IMR-90 (cell line): ENCODE measurements around the gene SPAG16. TPM values are rescaled to one million over a fixed set of nuclear protein-coding genes. Genes with fewer than 3 reads are reported as not detected.

Experiments
- ATAC-seq: fragments of 200-7000 bp; cut with Tn5 transposase; 2 replicates; pipeline ENCODE4 v1.9.1; 2020; ENCODE audit warnings: low read depth, mild to moderate bottlenecking, moderate library complexity
- BruUV-seq: library from RNA; stranded (reverse); fragments of 400-500 nt; replicated peaks from 2 replicates; lab custom pipeline; 2021; lab: Mats Ljungman, UMichigan
- CTCF ChIA-PET: fragments of 300-600 bp; formaldehyde crosslinking; extraction: SDS; loops from one replicate; lab custom pipeline; 2021; ENCODE audit warnings: antibody characterized with exemption; lab: Yijun Ruan, JAX
- POLR2A ChIA-PET: fragments of 300-600 bp; sonication (Branson Sonifier 250); formaldehyde crosslinking; loops from one replicate; lab custom pipeline; 2022; ENCODE audit warnings: antibody characterized with exemption; ENCODE audit not compliant: unreplicated experiment; lab: Charles Lee
- DNase-seq: peaks from one replicate; pipeline ENCODE4 v3.0.0; 2013
- H2AFZ ChIP-seq: replicated peaks from 2 replicates; pipeline ENCODE3; 2013; ENCODE audit warnings: low read length, mild to moderate bottlenecking; ENCODE audit not compliant: poor library complexity
- H2AK5ac ChIP-seq: 2 replicates; pipeline ENCODE4 v1.6.1; 2013; ENCODE audit warnings: low read depth, low read length, inconsistent platforms
- H2AK9ac ChIP-seq: replicated peaks from 2 replicates; pipeline ENCODE3; 2013; ENCODE audit warnings: mild to moderate bottlenecking, low read depth, low read length, moderate library complexity; ENCODE audit not compliant: poor library complexity
- H2BK120ac ChIP-seq: 2 replicates; pipeline ENCODE4 v1.6.1; 2013; ENCODE audit warnings: low read depth, low read length, inconsistent platforms
- H2BK15ac ChIP-seq: 3 replicates; pipeline ENCODE4 v1.6.1; 2013; ENCODE audit warnings: low read depth, low read length, inconsistent platforms
- H2BK20ac ChIP-seq: 2 replicates; pipeline ENCODE4 v1.6.1; 2013; ENCODE audit warnings: low read depth, mild to moderate bottlenecking, inconsistent platforms, low read length, moderate library complexity
- H2BK5ac ChIP-seq: 2 replicates; pipeline ENCODE4 v1.6.1; 2013; ENCODE audit warnings: mild to moderate bottlenecking, low read depth, low read length, inconsistent platforms; ENCODE audit not compliant: poor library complexity, severe bottlenecking
- H3K14ac ChIP-seq: replicated peaks from 2 replicates; pipeline ENCODE4 v1.6.1; 2013; ENCODE audit warnings: low read depth, low read length, inconsistent platforms
- H3K18ac ChIP-seq: 2 replicates; pipeline ENCODE4 v1.6.1; 2013; ENCODE audit warnings: low read depth, low read length, control low read depth
- H3K23ac ChIP-seq: 2 replicates; pipeline ENCODE4 v1.6.1; 2013; ENCODE audit warnings: low read depth, low read length, inconsistent platforms
- H3K27ac ChIP-seq: 2 replicates; pipeline ENCODE4 v1.5.1; 2013; ENCODE audit warnings: mild to moderate bottlenecking, control low read depth, low read length; ENCODE audit not compliant: insufficient read depth
- H3K27me3 ChIP-seq: 2 replicates; pipeline ENCODE4 v1.6.1; 2013; ENCODE audit warnings: low read length; ENCODE audit not compliant: control insufficient read depth, insufficient read depth
- H3K36me3 ChIP-seq: 2 replicates; pipeline ENCODE4 v1.6.1; 2013; ENCODE audit warnings: low read length, mixed read lengths; ENCODE audit not compliant: control insufficient read depth, insufficient read depth
- H3K4ac ChIP-seq: 2 replicates; pipeline ENCODE4 v1.6.1; 2013; ENCODE audit warnings: low read depth, low read length, inconsistent platforms
- H3K4me1 ChIP-seq: 2 replicates; pipeline ENCODE4 v1.6.1; 2013; ENCODE audit warnings: low read length, mixed read lengths; ENCODE audit not compliant: control insufficient read depth, insufficient read depth
- H3K4me2 ChIP-seq: 2 replicates; pipeline ENCODE4 v1.6.1; 2013; ENCODE audit warnings: low read depth, mild to moderate bottlenecking, control low read depth, low read length, moderate library complexity
- H3K4me3 ChIP-seq: 2 replicates; pipeline ENCODE4 v1.5.1; 2013; ENCODE audit warnings: low read depth, mild to moderate bottlenecking, control low read depth, low read length, moderate library complexity; ENCODE audit not compliant: insufficient read depth
- H3K56ac ChIP-seq: 2 replicates; pipeline ENCODE4 v1.6.1; 2013; ENCODE audit warnings: low read length, inconsistent platforms; ENCODE audit not compliant: insufficient read depth; ENCODE audit errors: extremely low read depth
- H3K79me1 ChIP-seq, 2 experiments: 2 replicates each; pipeline ENCODE4 v1.6.1; 2013; ENCODE audit warnings: low read length in 2 of 2, inconsistent platforms in 1 of 2, low read depth in 1 of 2
- H3K9ac ChIP-seq: 2 replicates; pipeline ENCODE4 v1.6.1; 2013; ENCODE audit warnings: low read depth, low read length, control low read depth
- H3K9me1 ChIP-seq: 2 replicates; pipeline ENCODE4 v1.6.1; 2013; ENCODE audit warnings: low read length, inconsistent platforms; ENCODE audit not compliant: insufficient read depth
- H3K9me3 ChIP-seq: 2 replicates; pipeline ENCODE4 v1.6.1; 2013; ENCODE audit warnings: low read length; ENCODE audit not compliant: control insufficient read depth, insufficient read depth
- H4K20me1 ChIP-seq: 2 replicates; pipeline ENCODE4 v1.6.1; 2013; ENCODE audit warnings: low read length, inconsistent platforms; ENCODE audit not compliant: insufficient read depth
- H4K5ac ChIP-seq: 2 replicates; pipeline ENCODE4 v1.6.1; 2013; ENCODE audit warnings: mild to moderate bottlenecking, low read depth, low read length, control low read depth
- H4K8ac ChIP-seq, 2 experiments: 2 replicates each; pipeline ENCODE4 v1.6.1; 2013; ENCODE audit warnings: low read depth in 2 of 2, low read length in 2 of 2, control low read depth in 1 of 2, inconsistent platforms in 1 of 2
- H4K91ac ChIP-seq: 2 replicates; pipeline ENCODE4 v1.6.1; 2013; ENCODE audit warnings: low read depth, low read length, inconsistent platforms; ENCODE audit not compliant: insufficient read depth
- BHLHE40 ChIP-seq: fragments of 150-350 bp; IDR thresholded peaks from 2 replicates; pipeline ENCODE4 v1.6.1; 2016; ENCODE audit warnings: mild to moderate bottlenecking, low read depth, low read length
- CEBPB ChIP-seq: IDR thresholded peaks from 2 replicates; pipeline ENCODE4 v1.6.1; 2012; ENCODE audit warnings: low read depth, low read length, improper control_type of control experiment
- CHD1 ChIP-seq: IDR thresholded peaks from 2 replicates; pipeline ENCODE4 v1.6.1; 2012; ENCODE audit warnings: low read depth, low read length, improper control_type of control experiment
- ELK1 ChIP-seq: fragments of 150-350 bp; IDR thresholded peaks from 2 replicates; pipeline ENCODE4 v1.6.1; 2016; ENCODE audit warnings: low read depth, mild to moderate bottlenecking, low read length, moderate library complexity, borderline replicate concordance
- FOS ChIP-seq: fragments of 150-350 bp; IDR thresholded peaks from 2 replicates; pipeline ENCODE4 v1.6.1; 2016; ENCODE audit warnings: low read depth, low read length
- MAFK ChIP-seq: IDR thresholded peaks from 2 replicates; pipeline ENCODE4 v1.6.1; 2012; ENCODE audit warnings: low read depth, low read length, improper control_type of control experiment
- MAZ ChIP-seq: IDR thresholded peaks from 2 replicates; pipeline ENCODE4 v1.6.1; 2012; ENCODE audit warnings: low read depth, mild to moderate bottlenecking, low read length, improper control_type of control experiment, moderate library complexity, borderline replicate concordance
- MXI1 ChIP-seq: IDR thresholded peaks from 2 replicates; pipeline ENCODE4 v1.6.1; 2012; ENCODE audit warnings: low read depth, mild to moderate bottlenecking, low read length, moderate library complexity, borderline replicate concordance
- NFE2L2 ChIP-seq: fragments of 150-350 bp; IDR thresholded peaks from 2 replicates; pipeline ENCODE4 v1.6.1; 2016; ENCODE audit warnings: low read depth, mild to moderate bottlenecking, low read length
- POLR2A ChIP-seq: IDR thresholded peaks from 2 replicates; pipeline ENCODE4 v1.6.1; 2012; ENCODE audit warnings: mild to moderate bottlenecking, low read depth, low read length
- RAD21 ChIP-seq: IDR thresholded peaks from 2 replicates; pipeline ENCODE4 v1.6.1; 2012; ENCODE audit warnings: low read length, improper control_type of control experiment
- RCOR1 ChIP-seq: IDR thresholded peaks from 2 replicates; pipeline ENCODE4 v1.6.1; 2012; ENCODE audit warnings: mild to moderate bottlenecking, low read length, improper control_type of control experiment; ENCODE audit not compliant: insufficient replicate concordance
- RFX5 ChIP-seq: IDR thresholded peaks from 2 replicates; pipeline ENCODE4 v1.8.0; 2012; ENCODE audit warnings: low read depth, mild to moderate bottlenecking, low read length, moderate library complexity
- SMC3 ChIP-seq: fragments of 150-350 bp; IDR thresholded peaks from 2 replicates; pipeline ENCODE4 v1.6.1; 2016; ENCODE audit warnings: low read depth, mild to moderate bottlenecking, antibody characterized with exemption, low read length, moderate library complexity
- USF2 ChIP-seq: fragments of 150-350 bp; IDR thresholded peaks from 2 replicates; pipeline ENCODE4 v1.6.1; 2017; ENCODE audit warnings: mild to moderate bottlenecking, antibody characterized with exemption, low read length, low read depth
- WGBS, 2 experiments: methylation state at CpG; one replicate each; pipeline versions ENCODE4 v1.1.5 to v1.1.7; 2013; ENCODE audit warnings: missing lambda C conversion rate in 2 of 2; ENCODE audit not compliant: insufficient read length in 1 of 2; ENCODE audit errors: extremely low coverage in 2 of 2; 5-methylcytosine and 5-hydroxymethylcytosine counted together
- dilution Hi-C: fragments of 300-500 bp; cut with HindIII; formaldehyde crosslinking; loops from one replicate; pipeline ENCODE4 v1.14.3; 2018; ENCODE audit warnings: low sequenced_read_pairs; ENCODE audit not compliant: unreplicated experiment
- in situ Hi-C: fragments of 300-500 bp; cut with MboI; formaldehyde crosslinking; loops from 3 replicates; pipeline ENCODE4 v1.14.3; 2019; ENCODE audit warnings: low sequenced_read_pairs, inconsistent platforms, mixed read lengths
- intact Hi-C: fragments of 100-400 bp; cut with micrococcal nuclease; formaldehyde crosslinking; loops from 2 replicates; pipeline ENCODE4 v1.10.0; 2022
- polyA plus RNA-seq, 3 experiments: library from polyadenylated mRNA; depleted of rRNA; stranded (reverse); fragments of >200 nt; gene quantifications; 2 replicates each; pipeline ENCODE4 v1.2.3, GENCODE V29; 2012; ENCODE audit warnings: low replicate concordance in 1 of 3
- total RNA-seq: library from RNA; depleted of rRNA; stranded (reverse); fragments of >200 nt; gene quantifications from 2 replicates; pipeline ENCODE4 v1.2.3, GENCODE V29; 2012
- TF ChIP-seq, protein P1 (sequence below): conservative IDR thresholded peaks from 2 replicates; pipeline ENCODE4 v1.5.1; 2012; ENCODE audit warnings: mild to moderate bottlenecking, low read depth, low read length, improper control_type of control experiment

Gene SPAG16
- total and polyA plus RNA-seq, 2 of the 4 experiments (the other 2 are of a cell fraction) = 7.3 to 13.5 TPM

GRCh38 chr2:214103276-214104001, 819.2 kb downstream of the SPAG16 start:
- H3K4me3 ChIP-seq = no peak overlapping the region
- dilution Hi-C loops = no loop called here
- DNase-seq = peak; percentile 25
- H2BK120ac ChIP-seq = no peak overlapping the region
- TF ChIP-seq CEBPB = no peak
- no peak for TF ChIP-seq MAFK
- TF ChIP-seq BHLHE40 = no peak
- TF ChIP-seq NFE2L2 = no peak
- TF ChIP-seq MAZ = no peak
- TF ChIP-seq ELK1 = no peak
- TF ChIP-seq POLR2A = no peak
- no peak for TF ChIP-seq CHD1
- TF ChIP-seq, protein P1, sequence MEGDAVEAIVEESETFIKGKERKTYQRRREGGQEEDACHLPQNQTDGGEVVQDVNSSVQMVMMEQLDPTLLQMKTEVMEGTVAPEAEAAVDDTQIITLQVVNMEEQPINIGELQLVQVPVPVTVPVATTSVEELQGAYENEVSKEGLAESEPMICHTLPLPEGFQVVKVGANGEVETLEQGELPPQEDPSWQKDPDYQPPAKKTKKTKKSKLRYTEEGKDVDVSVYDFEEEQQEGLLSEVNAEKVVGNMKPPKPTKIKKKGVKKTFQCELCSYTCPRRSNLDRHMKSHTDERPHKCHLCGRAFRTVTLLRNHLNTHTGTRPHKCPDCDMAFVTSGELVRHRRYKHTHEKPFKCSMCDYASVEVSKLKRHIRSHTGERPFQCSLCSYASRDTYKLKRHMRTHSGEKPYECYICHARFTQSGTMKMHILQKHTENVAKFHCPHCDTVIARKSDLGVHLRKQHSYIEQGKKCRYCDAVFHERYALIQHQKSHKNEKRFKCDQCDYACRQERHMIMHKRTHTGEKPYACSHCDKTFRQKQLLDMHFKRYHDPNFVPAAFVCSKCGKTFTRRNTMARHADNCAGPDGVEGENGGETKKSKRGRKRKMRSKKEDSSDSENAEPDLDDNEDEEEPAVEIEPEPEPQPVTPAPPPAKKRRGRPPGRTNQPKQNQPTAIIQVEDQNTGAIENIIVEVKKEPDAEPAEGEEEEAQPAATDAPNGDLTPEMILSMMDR = no peak
- TF ChIP-seq RAD21 = no peak
- TF ChIP-seq USF2 = no peak
- no peak for TF ChIP-seq FOS
- no peak for TF ChIP-seq MXI1
- TF ChIP-seq SMC3 = no peak
- TF ChIP-seq RCOR1 = no peak
- no peak for TF ChIP-seq RFX5
- H3K18ac ChIP-seq = no peak overlapping the region
- CTCF ChIA-PET = interaction anchor here (1.6 kb wide), 1 partner anchor 13 kb away, joined by 4 read pairs; no protein-coding TSS in a partner anchor
- no peak overlapping the region for H2BK15ac ChIP-seq
- no peak overlapping the region for H3K4ac ChIP-seq
- no peak overlapping the region for H4K91ac ChIP-seq
- H4K8ac ChIP-seq = no peak overlapping the region
- POLR2A ChIA-PET = no interaction called here
- H2BK20ac ChIP-seq = no peak overlapping the region
- H4K20me1 ChIP-seq = no peaks in the 10 kb centered on the region
- WGBS, 2 experiments = 0% methylated on average over 1 of the region's 5 CpGs; no CpG with 5 or more reads in 1 of the 2 experiments
- H3K4me2 ChIP-seq = peak overlapping the region; percentile 0
- intact Hi-C loops = no loop called here
- no peaks in the 10 kb centered on the region for H3K9me3 ChIP-seq
- no peak overlapping the region for H3K27ac ChIP-seq
- H2AK5ac ChIP-seq = no peak overlapping the region
- no peaks in the 10 kb centered on the region for H3K79me1 ChIP-seq
- H3K27me3 ChIP-seq = no peaks in the 10 kb centered on the region
- no TSS peak for BruUV-seq
- H3K4me1 ChIP-seq = 0 out of 2 replicates have a peak, but pooled peaks cover 2% of the 10 kb centered on the region
- H2BK5ac ChIP-seq = no peak overlapping the region
- H3K56ac ChIP-seq = no peak overlapping the region
- H2AK9ac ChIP-seq = no peak overlapping the region
- H3K23ac ChIP-seq = no peak overlapping the region
- H3K9ac ChIP-seq = no peak overlapping the region
- H3K14ac ChIP-seq = no peak overlapping the region
- H3K9me1 ChIP-seq = no peaks in the 10 kb centered on the region
- H2AFZ ChIP-seq = no peak overlapping the region
- ATAC-seq = peak; percentile 49
- no peaks in the 10 kb centered on the region for H3K36me3 ChIP-seq
- no peak overlapping the region for H4K5ac ChIP-seq
- in situ Hi-C loops = no loop called here
